SU-DHL-6 (cell line): ENCODE results near the gene ASPDH.

ENCODE experiments used
- H2AFZ ChIP-seq: fragments of 200-600 bp; sonication (generic); 2 replicates; pipeline ENCODE4 v1.6.1; 2014; ENCODE audit warnings: low read depth, mild to moderate bottlenecking, moderate library complexity, mixed read lengths, antibody characterized with exemption, low read length; ENCODE audit not compliant: severe bottlenecking
- H3F3A ChIP-seq: fragments of 200-600 bp; shearing (Covaris generic); 2 replicates; pipeline ENCODE4 v1.6.0; 2016; ENCODE audit warnings: antibody characterized with exemption, mild to moderate bottlenecking; ENCODE audit not compliant: insufficient read depth
- H3K27ac ChIP-seq: fragments of 200-600 bp; sonication (generic); 2 replicates; pipeline ENCODE4 v1.5.1; 2016; ENCODE audit warnings: low read depth, mild to moderate bottlenecking, low read length, moderate library complexity, mixed read lengths
- H3K27me3 ChIP-seq: fragments of 200-600 bp; sonication (generic), shearing (Covaris generic); 2 replicates; pipeline ENCODE4 v1.6.0; 2014; ENCODE audit warnings: mild to moderate bottlenecking, low read length
- H3K36me3 ChIP-seq: fragments of 200-600 bp; sonication (generic); 2 replicates; pipeline ENCODE4 v1.6.1; 2014; ENCODE audit warnings: mild to moderate bottlenecking, low read length, mixed read lengths
- H3K4me2 ChIP-seq: fragments of 300-600, 200-600 bp; shearing (Covaris generic), sonication (generic); 2 replicates; pipeline ENCODE4 v1.6.0; 2014; ENCODE audit warnings: low read length, low read depth, mild to moderate bottlenecking; ENCODE audit not compliant: poor library complexity, severe bottlenecking
- H3K4me3 ChIP-seq: fragments of 200-600 bp; sonication (generic); 2 replicates; pipeline ENCODE4 v1.5.1; 2014; ENCODE audit warnings: antibody characterized with exemption, low read length, mild to moderate bottlenecking, mixed read lengths; ENCODE audit not compliant: insufficient read depth, poor library complexity, severe bottlenecking
- H3K79me2 ChIP-seq: fragments of 200-600 bp; sonication (generic); 2 replicates; pipeline ENCODE4 v1.6.1; 2014; ENCODE audit warnings: mild to moderate bottlenecking, low read length, moderate library complexity; ENCODE audit not compliant: insufficient read depth
- H3K9ac ChIP-seq: fragments of 200-600 bp; sonication (generic); 2 replicates; pipeline ENCODE4 v1.7.0; 2014; ENCODE audit warnings: mild to moderate bottlenecking, low read length
- H3K9me2 ChIP-seq: fragments of 200-600 bp; sonication (generic); replicated peaks from 2 replicates; pipeline ENCODE4 v1.6.1; 2014; ENCODE audit warnings: low read length; ENCODE audit not compliant: insufficient read depth
- H3K9me3 ChIP-seq: fragments of 200-600 bp; sonication (generic); 2 replicates; pipeline ENCODE4 v1.6.1; 2014; ENCODE audit warnings: low read length, mixed read lengths; ENCODE audit not compliant: insufficient read depth
- H4K20me1 ChIP-seq: fragments of 200-600 bp; sonication (generic); 2 replicates; pipeline ENCODE4 v1.6.1; 2014; ENCODE audit warnings: low read depth, mild to moderate bottlenecking, antibody characterized with exemption, low read length, moderate library complexity, mixed read lengths
- CTCF ChIP-seq: fragments of 200-600 bp; sonication (generic); IDR thresholded peaks from one replicate; pipeline ENCODE4 v1.5.1; 2017; ENCODE audit warnings: antibody characterized with exemption, mild to moderate bottlenecking, low read length, moderate library complexity; ENCODE audit not compliant: insufficient read depth, poor library complexity, severe bottlenecking
- EZH2phosphoT487 ChIP-seq: fragments of 200-600 bp; sonication (generic), shearing (Covaris generic); conservative IDR thresholded peaks from 2 replicates; pipeline ENCODE4 v1.6.1; 2018; ENCODE audit warnings: mild to moderate bottlenecking, antibody characterized with exemption, low read length, moderate library complexity, mixed read lengths

ASPDH gene

DNA sequence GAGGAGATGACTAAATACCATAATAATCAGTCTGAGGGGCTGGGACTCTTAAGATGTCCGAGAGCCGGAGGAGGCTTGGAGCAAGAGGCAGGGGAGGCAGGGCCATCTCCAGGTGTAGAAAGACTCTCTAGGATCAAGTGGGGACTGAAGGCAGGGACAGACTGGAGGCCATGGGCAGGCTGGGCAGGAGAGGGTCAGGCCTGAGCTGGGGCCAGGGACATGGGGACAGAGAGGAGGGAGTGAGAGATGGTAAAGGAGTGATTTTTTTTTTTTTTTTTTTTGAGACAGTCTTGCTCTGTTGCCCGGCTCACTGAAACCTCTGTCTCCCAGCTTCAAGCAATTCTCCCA is 4.9 kb downstream of the ASPDH start:
- Histone ChIP-seq H3K4me2 (no peak overlapping the region), H3K27me3 (no peaks in the 10 kb centered on the region), H3K36me3 (no peaks in the 10 kb centered on the region), H3K4me3 (no peak overlapping the region), H3K9me3 (no peaks in the 10 kb centered on the region), H3K27ac (no peak overlapping the region), H3K9ac (no peak overlapping the region), H3K79me2 (no peaks in the 10 kb centered on the region), H3K9me2 (no peaks in the 10 kb centered on the region), H2AFZ (no peak overlapping the region), H4K20me1 (no peaks in the 10 kb centered on the region), H3F3A (no peaks in the 10 kb centered on the region)
- no peak for TF ChIP-seq CTCF

GRCh38 chr19:50507376-50507775 is 6.3 kb downstream of the ASPDH start:
- no peak overlapping the region for H3K4me3 ChIP-seq
- no peak overlapping the region for H2AFZ ChIP-seq
- no peaks in the 10 kb centered on the region for H3F3A ChIP-seq
- TF ChIP-seq EZH2phosphoT487 (no peak), CTCF (no peak)
- H3K36me3 ChIP-seq: no peaks in the 10 kb centered on the region
- no peaks in the 10 kb centered on the region for H3K9me2 ChIP-seq
- no peaks in the 10 kb centered on the region for H3K9me3 ChIP-seq
- H3K27ac ChIP-seq: no peak overlapping the region
- H3K79me2 ChIP-seq: no peaks in the 10 kb centered on the region
- H3K27me3 ChIP-seq: no peaks in the 10 kb centered on the region
- H3K4me2 ChIP-seq: no peak overlapping the region
- no peak overlapping the region for H3K9ac ChIP-seq
- H4K20me1 ChIP-seq: no peaks in the 10 kb centered on the region

DNA sequence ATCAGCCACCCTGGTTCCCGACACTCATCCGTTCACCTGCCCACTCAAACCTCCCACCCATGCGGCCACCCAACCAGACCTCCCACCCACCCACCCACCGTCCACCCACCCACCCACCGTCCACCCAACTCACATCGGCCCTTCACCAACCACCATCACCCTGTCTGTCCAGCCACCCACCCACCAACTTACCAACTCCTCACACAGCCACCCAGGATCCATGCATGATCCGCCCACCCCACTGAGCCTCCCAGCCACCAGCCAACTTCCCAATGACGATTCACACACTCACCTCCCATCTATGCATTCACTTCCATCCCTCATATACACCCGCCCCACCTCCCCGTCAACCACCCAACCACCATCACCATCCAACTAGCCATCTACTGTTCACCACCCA is 7.0 kb downstream of the ASPDH start:
- no peaks in the 10 kb centered on the region for H3F3A ChIP-seq
- no peak overlapping the region for H3K4me3 ChIP-seq
- no peaks in the 10 kb centered on the region for H3K9me3 ChIP-seq
- H3K36me3 ChIP-seq: no peaks in the 10 kb centered on the region
- no peak overlapping the region for H2AFZ ChIP-seq
- no peaks in the 10 kb centered on the region for H3K79me2 ChIP-seq
- no peak overlapping the region for H3K4me2 ChIP-seq
- no peak overlapping the region for H3K9ac ChIP-seq
- no peaks in the 10 kb centered on the region for H4K20me1 ChIP-seq
- H3K27ac ChIP-seq: no peak overlapping the region
- TF ChIP-seq EZH2phosphoT487 (no peak), CTCF (no peak)
- no peaks in the 10 kb centered on the region for H3K27me3 ChIP-seq
- no peaks in the 10 kb centered on the region for H3K9me2 ChIP-seq
